ENCODE measurements around the gene TBX1. TPM values are rescaled to one million over a fixed set of nuclear protein-coding genes. Genes with fewer than 3 reads are reported as not detected.

TBX1 gene
- total and polyA plus RNA-seq, 10 of the 15 experiments (the other 5 are each of a cell fraction or from before 2014, with no cell fraction given) = not detected

DNA sequence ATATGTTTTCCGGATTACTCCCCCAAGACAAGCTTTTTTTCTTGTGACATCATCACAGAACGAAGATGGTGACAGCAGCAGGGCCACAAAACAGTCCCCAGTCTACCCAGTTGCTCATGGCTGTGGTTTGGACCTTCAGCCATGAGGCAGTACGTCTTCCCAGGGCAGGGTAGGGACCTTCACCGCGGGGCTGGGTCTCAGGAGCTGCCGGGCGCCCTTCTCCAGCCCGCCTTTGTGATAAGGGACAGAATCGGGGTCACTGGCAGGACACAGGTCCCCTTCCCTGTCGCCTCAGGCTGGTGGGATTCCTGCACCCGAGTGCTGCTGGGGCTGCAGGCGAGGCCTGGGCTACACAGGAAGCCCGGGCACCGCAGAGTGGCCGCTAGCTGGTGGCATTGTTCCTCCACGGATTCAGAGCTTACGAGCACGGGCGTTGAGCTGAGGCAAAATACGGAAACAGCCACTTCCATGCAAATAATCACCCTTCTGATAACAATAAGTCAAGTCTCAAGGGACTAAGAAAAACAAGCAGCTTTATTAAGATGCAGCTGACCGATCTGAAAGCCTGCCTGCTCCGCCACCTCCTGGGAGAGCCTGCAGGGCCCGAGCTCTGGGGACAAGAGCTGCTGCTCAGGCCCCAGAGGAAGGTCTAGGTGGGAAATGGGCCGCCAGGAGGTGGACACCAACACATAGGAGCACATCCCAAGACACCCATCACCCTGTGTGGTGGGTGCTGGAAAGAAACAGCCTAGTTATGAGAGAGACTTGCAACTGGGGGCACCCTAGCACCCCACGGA, 12.3 kb downstream of the TBX1 start (continued):
- no peak for TF ChIP-seq CBX5 (IDR thresholded peaks at IDR 0.05; ENCODE audit: low read depth)
- TF ChIP-seq SIX5 (IDR thresholded peaks at IDR 0.05; ENCODE audit: low read depth, low read length, severe bottlenecking) = no peak
- TF ChIP-seq RUNX3 (IDR thresholded peaks at IDR 0.05; ENCODE audit: low read length) = peak; percentile 15; the same call in 1 of the 2 replicates
- TF ChIP-seq MTA2 (IDR thresholded peaks at IDR 0.05; ENCODE audit: low read depth) = peak; percentile 45; the same call in 1 of the 2 replicates
- no peak for TF ChIP-seq GATAD2B (conservative IDR thresholded peaks at IDR 0.05; ENCODE audit: low read depth)
- peak; percentile 93 for TF ChIP-seq MEF2B (IDR thresholded peaks at IDR 0.05; ENCODE audit: partially characterized antibody, poor library complexity, severe bottlenecking)
- TF ChIP-seq IKZF2 (IDR thresholded peaks at IDR 0.05) = peak; percentile 53 to 66; a peak in 3 of 4 replicates
- TF ChIP-seq NR2F1 (conservative IDR thresholded peaks at IDR 0.05) = 0 out of 2 replicates have a peak, but pooled peaks have one; percentile 40
- TF ChIP-seq SREBF2 (IDR thresholded peaks at IDR 0.05; ENCODE audit: low read length) = no peak
- TF ChIP-seq RAD21 (IDR thresholded peaks at IDR 0.05; ENCODE audit: insufficient read depth, low read depth, low read length) = no peak
- TF ChIP-seq SMC3 (IDR thresholded peaks at IDR 0.05; ENCODE audit: borderline replicate concordance, low read length) = peak; percentile 9; the same call in 1 of the 2 replicates
- peak; percentile 20 for TF ChIP-seq SP1 (IDR thresholded peaks at IDR 0.05; ENCODE audit: low read depth, low read length)
- TF ChIP-seq EP300 (IDR thresholded peaks at IDR 0.05; ENCODE audit: borderline replicate concordance in 1 of 2, control insufficient read depth in 1 of 2, low read depth in 2 of 2, low read length in 2 of 2) = peak in 1 of 2 experiments; percentile 37; a peak in 1 of 4 replicates
- peak; percentile 80 to 83 for TF ChIP-seq BHLHE40 (IDR thresholded peaks at IDR 0.05; ENCODE audit: borderline replicate concordance in 1 of 2, low read depth in 2 of 2, low read length in 1 of 2)
- TF ChIP-seq IRF4 (IDR thresholded peaks at IDR 0.05; ENCODE audit: low read depth, low read length) = no peak
- peak; percentile 55 for TF ChIP-seq IKZF1 (conservative IDR thresholded peaks at IDR 0.05)
